HG03460 (cell line): ENCODE results near the gene MYL12A.
A peak's percentile ranks its signal among the peaks of the same experiment; 100 is the strongest.

Experiments
- ATAC-seq: cut with Tn5 transposase; IDR thresholded peaks from one replicate; pipeline ENCODE4 v1.9.1; 2021; ENCODE audit not compliant: unreplicated experiment

The MYL12A gene

GRCh38 chr18:3224223-3224622 is 23.4 kb upstream of the MYL12A start:
- ATAC-seq = no peak

DNA sequence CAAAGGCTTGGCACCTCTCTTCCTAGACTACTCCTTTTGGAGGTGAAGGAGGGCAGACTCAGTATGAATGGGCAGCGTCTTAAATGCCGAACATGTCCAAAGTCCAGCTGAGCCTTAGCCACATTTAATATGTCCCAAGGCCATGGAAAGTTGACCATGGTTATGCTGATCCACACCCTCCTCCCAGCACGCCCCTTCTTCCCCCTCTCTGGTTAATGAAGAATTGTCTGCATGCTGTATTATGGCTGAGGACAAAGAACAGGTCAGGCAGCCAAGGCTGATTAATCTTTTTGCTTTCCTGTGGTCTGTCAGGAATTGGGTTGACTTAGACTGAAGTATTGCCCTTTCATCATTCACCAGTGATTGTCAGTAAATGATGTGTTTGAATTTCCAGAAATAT is 22.0 kb upstream of the MYL12A start:
- no peak for ATAC-seq

GRCh38 chr18:3226048-3226447 is 21.6 kb upstream of the MYL12A start:
- ATAC-seq = no peak

DNA sequence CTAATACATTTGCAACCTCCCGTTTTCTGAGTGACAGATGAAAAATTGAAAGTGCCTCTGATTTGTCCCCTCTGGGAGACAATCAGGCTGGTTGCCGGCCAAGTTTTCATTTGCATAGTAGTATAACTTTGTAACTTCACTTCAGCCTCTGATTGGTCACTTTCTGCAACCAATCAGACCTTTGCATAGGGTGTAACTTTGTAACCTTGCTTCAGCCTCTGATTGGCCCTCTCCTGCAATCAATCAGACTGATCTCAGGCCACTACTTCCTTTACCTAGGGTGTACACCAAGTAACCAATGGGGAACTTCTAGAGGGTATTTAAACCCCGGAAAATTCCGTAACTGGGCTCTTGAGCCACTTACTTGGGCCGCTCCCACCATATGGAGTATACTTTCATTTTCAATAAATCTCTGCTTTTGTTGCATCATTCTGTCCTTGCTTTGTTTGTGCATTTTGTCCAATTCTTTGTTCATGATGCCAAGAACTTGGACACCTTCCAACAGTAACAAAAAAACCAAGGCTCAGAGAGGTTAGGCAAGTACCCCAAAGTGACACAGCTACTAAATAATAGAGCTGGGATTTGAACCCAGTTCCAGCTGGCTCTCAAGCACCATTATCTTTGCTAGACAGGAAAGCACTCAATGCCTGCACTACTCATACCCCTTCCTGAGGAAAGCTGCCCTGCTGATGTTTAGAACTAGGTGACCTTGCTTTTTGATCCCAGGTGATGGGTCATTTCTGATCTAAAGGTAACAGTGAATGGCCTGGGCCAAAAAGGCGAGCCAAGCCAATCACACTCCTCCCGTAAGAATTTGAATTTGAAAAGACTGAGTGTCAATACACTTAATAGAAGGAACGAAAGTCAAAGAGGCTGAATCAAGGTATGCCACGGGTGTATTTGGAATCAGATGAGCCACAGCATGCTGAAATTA is 16.9 kb upstream of the MYL12A start:
- ATAC-seq = no peak

- ATAC-seq = no peak
Observed at GRCh38 chr18:3233004-3233403, 14.6 kb upstream of the MYL12A start.

GRCh38 chr18:3233433-3234168 is 14.0 kb upstream of the MYL12A start:
- ATAC-seq = no peak

GRCh38 chr18:3234457-3234856 is 13.1 kb upstream of the MYL12A start:
- no peak for ATAC-seq

GRCh38 chr18:3235846-3236245 is 11.8 kb upstream of the MYL12A start:
- ATAC-seq = no peak

GRCh38 chr18:3236470-3236869 is 11.1 kb upstream of the MYL12A start:
- no peak for ATAC-seq

DNA sequence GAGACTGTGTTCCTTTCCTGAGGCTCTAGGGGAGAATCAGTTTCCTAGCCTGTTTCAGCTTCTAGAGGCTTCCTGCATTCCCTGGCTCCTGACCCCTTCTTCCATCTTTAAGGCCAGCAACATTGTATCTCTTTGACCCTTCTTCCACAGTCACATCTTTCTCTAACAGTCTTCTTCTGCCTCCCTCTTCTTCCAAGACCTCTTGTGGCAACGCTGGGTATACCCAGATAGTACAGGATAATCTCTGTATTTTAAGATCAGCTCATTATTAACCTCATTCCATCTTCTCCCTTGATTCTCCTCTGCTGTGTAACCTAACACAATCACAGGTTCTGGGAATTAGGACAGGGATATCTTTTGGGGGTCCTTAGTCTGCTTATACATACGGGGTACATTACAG is 8.9 kb upstream of the MYL12A start:
- ATAC-seq = no peak

- no peak for ATAC-seq
Observed at GRCh38 chr18:3245185-3245564, 2.4 kb upstream of the MYL12A start.

DNA sequence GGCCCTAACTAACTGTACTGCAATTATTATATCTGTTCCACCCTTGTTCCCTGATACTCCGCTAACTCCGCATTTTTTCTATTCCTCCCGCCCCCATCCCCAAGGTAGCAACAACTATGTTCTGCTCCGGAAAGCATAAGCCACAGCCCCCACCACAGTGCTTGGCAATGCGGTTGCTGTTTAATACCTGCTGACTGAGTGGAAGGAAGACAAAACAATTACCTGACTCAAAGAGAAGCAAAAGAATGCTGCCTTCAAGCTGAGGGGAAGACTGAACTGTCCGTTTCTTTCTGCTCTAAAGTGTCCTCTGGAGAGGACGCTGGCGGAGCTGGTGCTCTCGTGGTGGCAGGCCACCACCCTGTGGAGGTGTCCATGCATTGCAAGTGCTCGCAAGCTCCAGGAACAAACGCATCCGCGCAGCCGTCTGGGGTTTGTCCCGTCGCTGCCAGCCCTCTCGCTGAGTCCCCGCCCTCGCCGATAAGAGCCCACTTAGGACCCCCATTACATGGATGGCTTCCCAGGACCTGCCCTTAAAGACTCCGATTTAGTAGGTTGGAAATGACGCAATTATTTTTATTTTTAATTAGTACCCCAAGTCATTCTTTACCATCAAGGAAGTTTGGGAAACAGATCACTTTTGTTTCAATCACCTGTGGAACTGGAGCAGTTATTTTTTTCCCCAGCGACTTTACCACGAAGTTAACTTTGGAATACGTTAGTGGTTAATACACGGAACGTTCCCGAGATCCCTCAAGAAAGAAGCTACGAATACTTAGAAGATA is 1.6 kb upstream of the MYL12A start:
- ATAC-seq = peak; percentile 47

GRCh38 chr18:3246635-3247239 is 864 bp upstream of the MYL12A start:
- no peak for ATAC-seq

- ATAC-seq = no peak
Observed at GRCh38 chr18:3248062-3248657, 559 bp downstream of the MYL12A start.

DNA sequence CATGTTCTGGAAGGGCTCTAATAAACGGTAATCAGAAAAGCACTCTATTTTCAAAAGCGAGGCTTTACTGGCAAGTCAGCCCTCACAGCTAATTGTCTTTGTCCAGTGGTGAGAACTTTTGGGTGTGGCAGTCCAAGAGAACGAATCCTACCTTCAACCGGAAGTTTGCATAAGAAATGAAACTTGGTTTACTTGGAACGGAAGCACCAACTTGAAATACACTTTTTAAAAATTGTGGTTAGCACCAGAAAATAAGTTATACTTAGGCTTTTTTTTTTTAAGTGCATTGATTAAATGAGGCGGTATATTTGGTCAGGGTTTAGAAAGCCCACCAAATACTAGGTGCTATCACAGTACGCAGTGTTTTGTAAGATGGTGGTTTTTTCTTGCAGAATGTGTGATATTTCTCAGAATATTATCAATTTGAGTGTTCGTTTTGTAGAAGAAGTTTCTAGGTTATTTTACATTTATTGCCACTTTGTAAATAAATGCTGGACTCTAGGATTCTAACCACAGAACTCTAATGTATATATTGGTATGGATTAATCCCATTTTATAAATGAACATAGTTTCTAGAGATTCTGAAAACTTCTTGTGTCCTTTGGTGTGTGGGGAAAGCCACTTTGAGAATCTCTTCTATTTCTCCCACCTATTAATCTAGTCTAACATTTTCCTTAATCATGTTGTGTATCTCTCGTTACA is 1.2 kb downstream of the MYL12A start:
- ATAC-seq = no peak

GRCh38 chr18:3250237-3251107 is 2.9 kb downstream of the MYL12A start:
- no peak for ATAC-seq

GRCh38 chr18:3251249-3251962 is 3.8 kb downstream of the MYL12A start:
- no peak for ATAC-seq

DNA sequence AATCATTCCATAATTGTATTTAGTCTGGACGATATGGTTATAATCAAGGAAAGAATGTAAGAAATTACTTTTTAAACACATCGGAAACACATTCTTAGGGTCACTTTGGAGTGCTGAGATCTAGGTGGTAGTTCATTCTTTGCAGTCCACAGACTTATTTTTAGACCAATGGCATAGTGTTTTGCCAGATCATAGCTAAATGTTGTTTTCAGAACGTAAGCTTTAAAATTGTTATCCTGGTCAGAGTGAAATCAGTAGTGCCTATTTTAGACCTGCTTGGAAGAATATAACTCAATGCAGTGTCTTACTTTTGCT is 4.3 kb downstream of the MYL12A start:
- ATAC-seq = no peak

DNA sequence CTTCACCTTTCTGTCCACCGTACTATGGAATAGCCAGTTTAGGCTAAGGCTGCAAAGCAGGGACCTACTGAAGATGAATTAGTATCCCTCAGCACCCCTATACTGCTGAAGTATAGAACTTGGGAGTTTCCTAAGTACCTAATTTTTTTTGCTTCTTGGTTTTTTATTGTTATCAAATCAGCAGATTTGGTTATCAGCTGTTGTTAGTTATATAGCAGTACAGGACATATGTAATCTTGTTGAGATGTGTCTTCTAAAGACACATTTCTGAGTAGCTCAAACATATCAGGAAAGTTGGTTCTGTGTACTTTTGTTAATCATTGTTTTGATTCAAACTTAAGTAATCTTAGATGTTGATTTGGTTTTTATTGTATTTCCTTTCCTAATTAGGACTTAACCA is 5.2 kb downstream of the MYL12A start:
- no peak for ATAC-seq
